Measurements from ENCODE around the gene ATF6.

ATF6 gene

GRCh38 chr1:161945306-161946060 lies 179.4 kb downstream of the ATF6 start:
- DNase-seq, result no peak

GRCh38 chr1:161946071-161946987 lies 180.2 kb downstream of the ATF6 start:
- no peak for DNase-seq

DNA sequence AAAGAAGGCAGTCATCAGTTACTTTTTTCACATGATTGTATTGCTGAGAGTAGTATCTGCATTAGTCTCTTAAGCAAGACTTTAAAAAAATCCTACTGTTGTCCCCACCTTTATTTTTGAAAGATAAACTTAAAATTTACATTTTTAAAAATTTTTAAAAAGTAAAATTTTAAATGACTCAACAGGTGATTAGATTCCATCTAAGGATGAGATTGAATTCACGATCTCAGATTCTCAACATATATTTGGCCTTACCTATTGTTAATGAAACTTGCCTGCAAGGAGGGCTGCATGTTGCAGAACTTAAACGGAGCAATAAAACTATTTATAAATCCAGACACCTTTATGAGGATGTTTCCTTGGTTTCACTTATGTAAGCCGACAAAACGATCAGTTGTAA lies 182.3 kb downstream of the ATF6 start:
- no peak for DNase-seq

GRCh38 chr1:161949548-161949947 lies 183.4 kb downstream of the ATF6 start:
- no peak for DNase-seq

DNA sequence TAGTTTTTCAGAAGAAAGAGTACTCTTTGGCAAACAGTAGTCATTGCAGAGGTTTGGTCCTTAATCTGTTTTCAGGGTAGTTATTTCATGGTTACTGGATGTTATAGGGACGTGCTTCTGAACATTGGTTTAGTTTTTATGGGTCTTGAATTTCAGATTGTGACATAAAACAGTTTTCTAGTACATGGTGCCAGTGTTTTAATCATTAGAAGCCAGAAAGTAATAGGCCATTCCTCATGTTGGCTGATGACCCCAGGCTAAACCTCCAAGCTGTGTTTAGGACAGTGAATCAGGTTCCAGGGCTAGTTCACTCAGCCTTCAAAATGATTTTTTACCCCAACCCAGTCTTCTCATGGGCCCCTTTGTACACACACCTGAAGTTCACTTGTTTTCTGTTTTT lies 184.3 kb downstream of the ATF6 start:
- no peak for DNase-seq

DNA sequence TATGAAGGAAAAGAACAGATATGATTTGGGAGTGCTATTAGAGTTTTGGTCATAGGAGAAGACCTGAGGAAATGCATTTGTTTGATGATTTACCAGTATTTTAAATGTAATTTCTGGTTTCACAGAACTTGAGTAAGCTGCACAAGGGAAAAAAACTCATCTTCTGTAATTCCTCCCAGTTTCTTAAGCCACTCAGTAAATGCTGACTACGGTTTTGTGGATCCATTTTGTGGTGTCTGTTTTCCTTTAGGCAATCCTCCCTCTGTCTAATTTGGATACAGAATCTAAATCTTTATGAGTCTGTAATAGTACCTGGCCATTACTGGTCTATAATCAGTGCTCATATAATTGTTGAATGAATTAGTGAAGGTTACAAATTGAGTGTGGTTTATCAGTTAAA lies 185.5 kb downstream of the ATF6 start:
- DNase-seq, result no peak

- no peak for DNase-seq
Observed at GRCh38 chr1:161952607-161953172, 186.6 kb downstream of the ATF6 start.

- DNase-seq, result no peak
Observed at GRCh38 chr1:161953256-161953920, 187.3 kb downstream of the ATF6 start.

DNA sequence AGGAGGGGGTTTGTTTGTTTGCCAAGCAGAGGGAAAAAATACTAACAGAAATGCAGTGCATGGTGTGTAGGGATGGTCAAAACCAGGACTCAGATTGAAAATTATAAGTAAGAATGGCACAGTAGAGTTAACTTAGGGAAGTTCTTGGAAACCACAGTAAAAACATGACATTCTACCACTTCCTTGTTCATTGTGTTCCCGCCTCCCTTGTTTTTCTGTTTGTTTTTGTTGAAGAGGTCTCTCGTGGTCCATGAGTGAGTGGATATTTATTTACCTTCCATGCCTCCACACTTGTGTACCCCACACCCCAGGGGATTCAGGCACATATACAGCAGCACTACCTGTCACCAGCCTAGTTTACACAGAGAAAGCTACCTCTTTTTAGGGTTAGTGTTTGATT lies 187.9 kb downstream of the ATF6 start:
- DNase-seq, result no peak

DNA sequence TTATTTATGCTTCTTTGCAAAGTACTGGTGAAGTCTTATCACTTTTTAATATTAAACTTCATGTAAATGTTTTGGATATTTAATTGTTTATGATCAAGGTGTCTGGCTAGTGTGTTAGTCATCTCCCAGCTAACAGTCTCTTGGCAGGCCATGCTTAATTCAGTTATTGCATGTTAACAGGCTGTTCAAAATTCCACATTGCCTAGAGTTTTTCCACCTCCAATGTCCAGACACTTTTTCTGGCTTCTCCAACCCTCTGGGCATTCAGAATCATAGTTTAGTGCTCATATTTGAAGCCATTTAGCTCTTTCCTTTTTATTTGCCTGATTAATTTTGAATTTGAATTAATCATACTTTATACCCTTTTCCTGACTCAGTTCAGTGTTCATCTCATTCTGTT lies 188.3 kb downstream of the ATF6 start:
- no peak for DNase-seq

DNA sequence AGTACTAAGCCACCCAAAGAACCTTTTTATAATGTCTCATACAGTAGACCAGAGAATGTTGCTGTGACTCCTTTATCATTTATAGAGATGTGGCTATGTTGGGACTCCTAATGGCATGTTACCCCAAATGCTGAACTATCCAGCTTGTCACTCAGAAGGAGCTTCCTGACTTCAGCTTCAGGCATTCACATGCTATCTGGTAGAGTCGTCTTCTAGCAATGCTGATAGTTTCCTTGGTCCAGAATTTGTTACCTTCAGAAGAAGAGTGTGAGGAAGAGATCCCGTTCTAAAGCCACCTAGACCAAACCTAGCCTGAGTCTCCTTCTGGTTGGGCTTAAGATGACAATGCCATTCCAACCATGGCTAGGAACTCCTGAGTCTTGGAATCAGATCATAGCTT lies 189.5 kb downstream of the ATF6 start:
- no peak for DNase-seq

GRCh38 chr1:161956097-161956496 lies 190.0 kb downstream of the ATF6 start:
- no peak for DNase-seq

- DNase-seq, result no peak
Observed at GRCh38 chr1:161956930-161957329, 190.8 kb downstream of the ATF6 start.

GRCh38 chr1:161958425-161958824 lies 192.3 kb downstream of the ATF6 start:
- no peak for DNase-seq

GRCh38 chr1:161962091-161962887 lies 196.2 kb downstream of the ATF6 start:
- DNase-seq, result no peak

DNA sequence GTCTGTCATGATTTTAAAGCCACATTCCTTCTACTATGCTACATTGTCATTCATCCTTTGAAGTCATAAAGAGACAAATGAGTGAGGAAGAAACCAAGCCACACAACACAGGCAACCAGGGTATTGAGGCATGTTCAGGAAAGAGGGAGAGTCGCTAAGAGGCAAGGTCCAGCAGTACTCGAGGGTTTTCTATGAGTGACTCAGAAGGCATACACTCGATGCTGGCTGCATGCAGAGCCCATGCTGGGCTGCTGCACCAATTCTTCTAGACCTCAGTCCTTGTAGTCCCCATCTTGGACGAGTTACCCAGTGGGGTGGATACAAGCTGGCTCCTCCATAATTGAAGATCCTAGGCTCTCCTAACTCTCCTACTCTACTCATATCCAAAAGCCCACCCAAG lies 199.9 kb downstream of the ATF6 start:
- DNase-seq, result no peak

- DNase-seq, result no peak
Observed at GRCh38 chr1:161970036-161970435, 203.9 kb downstream of the ATF6 start.

- DNase-seq, result no peak
Observed at GRCh38 chr1:161970633-161971032, 204.5 kb downstream of the ATF6 start.

DNA sequence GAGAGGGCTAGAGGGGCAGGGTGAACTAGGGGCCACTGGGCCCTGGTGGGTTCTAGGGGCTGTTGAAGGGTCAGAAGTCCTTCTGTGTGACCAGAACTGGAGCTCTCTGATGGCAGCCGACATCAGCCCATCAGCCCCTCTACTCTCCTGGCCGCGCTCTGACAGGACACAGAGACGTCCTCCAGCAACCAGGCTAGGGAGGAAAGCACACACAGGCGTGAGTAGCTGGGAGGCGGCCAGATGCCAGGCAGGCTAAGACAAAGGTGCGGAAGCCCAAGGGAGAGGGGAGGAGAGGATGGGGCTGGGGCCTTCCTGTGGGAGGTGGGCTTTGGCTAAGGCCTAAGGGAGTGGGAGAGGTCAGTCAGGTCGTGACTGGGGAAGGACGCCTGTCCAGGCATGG lies 206.7 kb downstream of the ATF6 start:
- no peak for DNase-seq

GRCh38 chr1:161973924-161974845 lies 208.1 kb downstream of the ATF6 start:
- no peak for DNase-seq

Measured in CD4-positive, alpha-beta T cell treated with Interleukin-17A for 4 hours (primary cell).